NOMO-1 treated with DMSO at 0.1 percent for 48 hours (cell line): Measurements from ENCODE around the gene ETAA1.

Source experiments
- DNase-seq: peaks from one replicate; lab custom pipeline; 2025; ENCODE audit not compliant: unreplicated experiment; lab: John Stamatoyannopoulos, UW

The ETAA1 gene

GRCh38 chr2:67397143-67397986 is at the start of gene ETAA1:
TSS of gene ETAA1 (plus strand) at chr2:67397333. CDS start at chr2:67397449, 116 bp downstream.
- DNase-seq, result peak; percentile 91

- DNase-seq, result no peak
These were observed 30.2 kb upstream of the ETAA1 start for GRCh38 chr2:67366832-67367412.

GRCh38 chr2:67374481-67374880 is 22.7 kb upstream of the ETAA1 start:
- no peak for DNase-seq

GRCh38 chr2:67374949-67375348 is 22.2 kb upstream of the ETAA1 start:
- DNase-seq, result no peak

GRCh38 chr2:67378555-67378954 is 18.6 kb upstream of the ETAA1 start:
- DNase-seq, result no peak

- DNase-seq, result no peak
These were observed 18.1 kb upstream of the ETAA1 start for GRCh38 chr2:67379048-67379447.

GRCh38 chr2:67384123-67384822 is 12.9 kb upstream of the ETAA1 start:
- DNase-seq, result peak; percentile 38

- no peak for DNase-seq
These were observed 8.5 kb upstream of the ETAA1 start for GRCh38 chr2:67388680-67389079.

- no peak for DNase-seq
These were observed 7.8 kb upstream of the ETAA1 start for GRCh38 chr2:67389286-67389685.

- no peak for DNase-seq
These were observed 7.3 kb upstream of the ETAA1 start for GRCh38 chr2:67389788-67390187.

- no peak for DNase-seq
These were observed 3.9 kb upstream of the ETAA1 start for GRCh38 chr2:67393237-67393636.

- no peak for DNase-seq
These were observed 2.4 kb upstream of the ETAA1 start for GRCh38 chr2:67394734-67395133.

GRCh38 chr2:67399144-67399543 is 2.0 kb downstream of the ETAA1 start:
- no peak for DNase-seq

- DNase-seq, result no peak
These were observed 2.8 kb downstream of the ETAA1 start for GRCh38 chr2:67399831-67400489.

GRCh38 chr2:67400560-67401485 is 3.7 kb downstream of the ETAA1 start:
- DNase-seq, result no peak

GRCh38 chr2:67408346-67408745 is 11.2 kb downstream of the ETAA1 start:
- no peak for DNase-seq

- no peak for DNase-seq
These were observed 15.3 kb downstream of the ETAA1 start for GRCh38 chr2:67412424-67412823.

- no peak for DNase-seq
These were observed 17.7 kb downstream of the ETAA1 start for GRCh38 chr2:67414867-67415266.

- no peak for DNase-seq
These were observed 19.0 kb downstream of the ETAA1 start for GRCh38 chr2:67416136-67416535.

- DNase-seq, result no peak
These were observed 26.4 kb downstream of the ETAA1 start for GRCh38 chr2:67423489-67423888.
